Gastroesophageal sphincter (tissue), 3 donors: ENCODE data around the gene TPST1.

Experiments
- CTCF ChIP-seq, 4 experiments: fragments of 200-600 bp in 2 of 4; fragments of 450-650 bp in 2 of 4; sonication (generic) in 1 of 4; IDR thresholded peaks; one replicate each; pipeline ENCODE4 v1.5.1; 2017 to 2019; ENCODE audit warnings: antibody characterized with exemption in 4 of 4, mild to moderate bottlenecking in 2 of 4, moderate library complexity in 2 of 4
- EP300 ChIP-seq: sonication (generic); formaldehyde crosslinking; IDR thresholded peaks from one replicate; pipeline ENCODE4 v1.6.1; 2017; ENCODE audit warnings: antibody characterized with exemption, mild to moderate bottlenecking
- POLR2A ChIP-seq, 2 donors: fragments of 450-650 bp; IDR thresholded peaks; one replicate each; pipeline ENCODE4 v1.6.1; 2017; ENCODE audit warnings: antibody characterized with exemption in 2 of 2, mild to moderate bottlenecking in 2 of 2, moderate library complexity in 1 of 2
- POLR2AphosphoS5 ChIP-seq: sonication (generic); formaldehyde crosslinking; IDR thresholded peaks from one replicate; pipeline ENCODE4 v1.6.1; 2017; ENCODE audit warnings: antibody characterized with exemption

- TF ChIP-seq POLR2A (IDR thresholded peaks at IDR 0.05) (no peak), CTCF (IDR thresholded peaks at IDR 0.05) (no peak), EP300 (no peak), POLR2AphosphoS5 (no peak)
Measured at GRCh38 chr7:66263936-66264335, 58.8 kb downstream of the TPST1 start.
